ENCODE results near the gene GPX3.

GPX3 gene

GRCh38 chr5:151022511-151023018 lies 2.2 kb downstream of the GPX3 start:
- Histone ChIP-seq H3K27me3 (replicated peaks; ENCODE audit: insufficient read depth, low read length) (no peaks in the 10 kb centered on the region), H3K4me3 (ENCODE audit: low read length) (no peak overlapping the region), H2AFZ (ENCODE audit: low read length) (no peak overlapping the region), H3K79me2 (ENCODE audit: low read length) (no peaks in the 10 kb centered on the region), H4K20me1 (ENCODE audit: insufficient read depth, low read length) (no peaks in the 10 kb centered on the region), H3K9ac (ENCODE audit: low read length) (no peak overlapping the region), H3K27ac (ENCODE audit: low read length) (no peak overlapping the region), H3K4me2 (ENCODE audit: low read depth, low read length) (no peak overlapping the region), H3K9me3 (replicated peaks; ENCODE audit: insufficient read depth, low read length) (no peaks in the 10 kb centered on the region), H3K4me1 (ENCODE audit: low read length) (no peaks in the 10 kb centered on the region), H3K36me3 (replicated peaks; ENCODE audit: insufficient read depth, low read length) (no peaks in the 10 kb centered on the region), H3K9me2 (replicated peaks; ENCODE audit: insufficient read depth, low read length) (no peaks in the 10 kb centered on the region), H3F3A (ENCODE audit: insufficient read depth, low read length) (no peaks in the 10 kb centered on the region; the same call in 1 of the 2 replicates)
- DNase-seq = no peak
- TF ChIP-seq EZH2phosphoT487 (IDR thresholded peaks at IDR 0.05; ENCODE audit: low read length) (no peak), CTCF (IDR thresholded peaks at IDR 0.05; ENCODE audit: low read length) (no peak), EZH2 (optimal IDR thresholded peaks at IDR 0.05; ENCODE audit: low read depth, low read length) (no peak)

- H2AFZ ChIP-seq (ENCODE audit: low read length) = no peak overlapping the region
- TF ChIP-seq EZH2 (optimal IDR thresholded peaks at IDR 0.05; ENCODE audit: low read depth, low read length) (no peak), CTCF (IDR thresholded peaks at IDR 0.05; ENCODE audit: low read length) (no peak), EZH2phosphoT487 (IDR thresholded peaks at IDR 0.05; ENCODE audit: low read length) (no peak)
- no peak for DNase-seq
- no peak overlapping the region for H3K9ac ChIP-seq (ENCODE audit: low read length)
- H3K9me2 ChIP-seq (replicated peaks; ENCODE audit: insufficient read depth, low read length) = no peaks in the 10 kb centered on the region
- no peaks in the 10 kb centered on the region for H3K9me3 ChIP-seq (replicated peaks; ENCODE audit: insufficient read depth, low read length)
- no peak overlapping the region for H3K4me3 ChIP-seq (ENCODE audit: low read length)
- H3K36me3 ChIP-seq (replicated peaks; ENCODE audit: insufficient read depth, low read length) = no peaks in the 10 kb centered on the region
- no peaks in the 10 kb centered on the region for H3K27me3 ChIP-seq (replicated peaks; ENCODE audit: insufficient read depth, low read length)
- H3K4me2 ChIP-seq (ENCODE audit: low read depth, low read length) = no peak overlapping the region
- no peaks in the 10 kb centered on the region for H4K20me1 ChIP-seq (ENCODE audit: insufficient read depth, low read length)
- H3K4me1 ChIP-seq (ENCODE audit: low read length) = no peaks in the 10 kb centered on the region
- H3F3A ChIP-seq (ENCODE audit: insufficient read depth, low read length) = no peaks in the 10 kb centered on the region; the same call in 1 of the 2 replicates
- H3K27ac ChIP-seq (ENCODE audit: low read length) = no peak overlapping the region
- H3K79me2 ChIP-seq (ENCODE audit: low read length) = no peaks in the 10 kb centered on the region
Observed at GRCh38 chr5:151023047-151023615, 2.7 kb downstream of the GPX3 start.

GRCh38 chr5:151023651-151024050 lies 3.3 kb downstream of the GPX3 start:
- Histone ChIP-seq H4K20me1 (ENCODE audit: insufficient read depth, low read length) (no peaks in the 10 kb centered on the region), H3K36me3 (replicated peaks; ENCODE audit: insufficient read depth, low read length) (no peaks in the 10 kb centered on the region), H2AFZ (ENCODE audit: low read length) (no peak overlapping the region), H3K9me3 (replicated peaks; ENCODE audit: insufficient read depth, low read length) (no peaks in the 10 kb centered on the region), H3F3A (ENCODE audit: insufficient read depth, low read length) (no peaks in the 10 kb centered on the region; the same call in 1 of the 2 replicates), H3K4me3 (ENCODE audit: low read length) (no peak overlapping the region), H3K9ac (ENCODE audit: low read length) (no peak overlapping the region), H3K79me2 (ENCODE audit: low read length) (no peaks in the 10 kb centered on the region), H3K9me2 (replicated peaks; ENCODE audit: insufficient read depth, low read length) (no peaks in the 10 kb centered on the region), H3K27me3 (replicated peaks; ENCODE audit: insufficient read depth, low read length) (no peaks in the 10 kb centered on the region), H3K4me1 (ENCODE audit: low read length) (no peaks in the 10 kb centered on the region), H3K4me2 (ENCODE audit: low read depth, low read length) (no peak overlapping the region), H3K27ac (ENCODE audit: low read length) (no peak overlapping the region)
- no peak for TF ChIP-seq EZH2phosphoT487 (IDR thresholded peaks at IDR 0.05; ENCODE audit: low read length)
- TF ChIP-seq EZH2 (optimal IDR thresholded peaks at IDR 0.05; ENCODE audit: low read depth, low read length) = no peak
- no peak for DNase-seq
